CD14-positive monocyte (primary cell): ENCODE results near the gene RHEB. TPM values are rescaled to one million over a fixed set of nuclear protein-coding genes. Genes with fewer than 3 reads are reported as not detected.

ENCODE experiments used
- DNase-seq, 3 donors: peaks; one replicate each; pipeline ENCODE4 v3.0.0-alpha.2; 2011 to 2022
- H2AFZ ChIP-seq: 2 replicates; pipeline ENCODE4 v1.6.0; 2012; ENCODE audit warnings: mild to moderate bottlenecking, low read depth, low read length, inconsistent platforms; ENCODE audit not compliant: insufficient read depth, poor library complexity, severe bottlenecking
- H3K27ac ChIP-seq, 2 donors: 1 replicate in 1 of 2; 2 replicates in 1 of 2; pipeline ENCODE4 v1.5.1; 2012 to 2013; ENCODE audit warnings: low read length in 2 of 2, control low read depth in 1 of 2, inconsistent platforms in 1 of 2, low read depth in 1 of 2, mild to moderate bottlenecking in 1 of 2
- H3K27me3 ChIP-seq, 2 donors: one replicate each; pipeline versions ENCODE4 v1.6.0 to v1.6.1; 2011 to 2013; ENCODE audit warnings: low read length in 2 of 2; ENCODE audit not compliant: control insufficient read depth in 2 of 2, insufficient read depth in 2 of 2
- H3K36me3 ChIP-seq, 2 donors: replicated peaks in 1 of 2; 1 replicate in 1 of 2; 2 replicates in 1 of 2; pipeline versions ENCODE4 v1.5.1 to v1.6.1; 2012 to 2013; ENCODE audit warnings: low read length in 2 of 2, control low read depth in 1 of 2, inconsistent platforms in 1 of 2, mild to moderate bottlenecking in 1 of 2; ENCODE audit not compliant: insufficient read depth in 2 of 2, control insufficient read depth in 1 of 2
- H3K4me1 ChIP-seq, 2 donors: 1 replicate in 1 of 2; 2 replicates in 1 of 2; pipeline versions ENCODE4 v1.5.1 to v1.6.1; 2012 to 2013; ENCODE audit warnings: low read length in 2 of 2, control low read depth in 1 of 2, inconsistent platforms in 1 of 2, mild to moderate bottlenecking in 1 of 2, moderate library complexity in 1 of 2; ENCODE audit not compliant: insufficient read depth in 2 of 2, control insufficient read depth in 1 of 2
- H3K4me2 ChIP-seq: replicated peaks from 2 replicates; pipeline ENCODE3; 2012; ENCODE audit warnings: low read length, moderate library complexity, mild to moderate bottlenecking; ENCODE audit not compliant: poor library complexity, severe bottlenecking; ENCODE audit errors: extremely low read depth
- H3K4me3 ChIP-seq, 3 experiments: fragments of 200-600 bp in 1 of 3; sonication (generic) in 1 of 3; replicated peaks in 1 of 3; 1 replicate in 2 of 3; 2 replicates in 1 of 3; pipeline ENCODE4 v1.5.1; 2011 to 2013; ENCODE audit warnings: low read length in 3 of 3, mild to moderate bottlenecking in 3 of 3, control low read depth in 2 of 3, low read depth in 2 of 3, inconsistent platforms in 1 of 3, moderate library complexity in 1 of 3
- H3K79me2 ChIP-seq: 2 replicates; pipeline ENCODE4 v1.6.0; 2012; ENCODE audit warnings: mild to moderate bottlenecking, control low read depth, inconsistent platforms, low read length, moderate library complexity; ENCODE audit not compliant: insufficient read depth
- H3K9ac ChIP-seq: 2 replicates; pipeline ENCODE4 v1.6.0; 2017; ENCODE audit warnings: low read length, mild to moderate bottlenecking; ENCODE audit not compliant: insufficient read depth, poor library complexity, severe bottlenecking
- H3K9me3 ChIP-seq, 2 donors: replicated peaks in 1 of 2; 1 replicate in 1 of 2; 2 replicates in 1 of 2; pipeline versions ENCODE4 v1.5.1 to v1.6.1; 2012 to 2013; ENCODE audit warnings: low read length in 2 of 2, control low read depth in 1 of 2; ENCODE audit not compliant: control insufficient read depth in 1 of 2, insufficient read depth in 1 of 2
- H4K20me1 ChIP-seq: 2 replicates; pipeline ENCODE4 v1.6.0; 2012; ENCODE audit warnings: mild to moderate bottlenecking, low read length, control low read depth, moderate library complexity; ENCODE audit not compliant: insufficient read depth
- H3K27ac Mint-ChIP-seq, 7 donors: one replicate each; pipeline ENCODE4 v1.8.0; 2020; ENCODE audit warnings: mild to moderate bottlenecking in 7 of 7, mixed read lengths in 7 of 7, moderate library complexity in 6 of 7, inconsistent platforms in 2 of 7
- H3K27me3 Mint-ChIP-seq, 3 donors: one replicate each; pipeline ENCODE4 v1.8.0; 2021 to 2022; ENCODE audit warnings: low read depth in 3 of 3, mild to moderate bottlenecking in 3 of 3, mixed read lengths in 3 of 3, moderate library complexity in 3 of 3, inconsistent platforms in 1 of 3
- H3K36me3 Mint-ChIP-seq, 2 donors: one replicate each; pipeline ENCODE4 v1.8.0; 2020; ENCODE audit warnings: mixed read lengths in 2 of 2, inconsistent platforms in 1 of 2, mild to moderate bottlenecking in 1 of 2
- H3K4me1 Mint-ChIP-seq: one replicate; pipeline ENCODE4 v1.8.0; 2020; ENCODE audit warnings: mild to moderate bottlenecking, mixed read lengths
- H3K4me3 Mint-ChIP-seq, 2 donors: one replicate each; pipeline ENCODE4 v1.8.0; 2020; ENCODE audit warnings: mild to moderate bottlenecking in 2 of 2, mixed read lengths in 2 of 2, moderate library complexity in 1 of 2
- H3K9me3 Mint-ChIP-seq, 7 donors: one replicate each; pipeline ENCODE4 v1.8.0; 2020 to 2022; ENCODE audit warnings: mixed read lengths in 7 of 7, mild to moderate bottlenecking in 6 of 7, moderate library complexity in 6 of 7, inconsistent platforms in 2 of 7
- WGBS: methylation state at CpG from one replicate; pipeline ENCODE4 v1.1.5; 2013; ENCODE audit warnings: missing lambda C conversion rate; ENCODE audit not compliant: insufficient coverage; 5-methylcytosine and 5-hydroxymethylcytosine counted together
- intact Hi-C, 2 donors: fragments of 100-400 bp; cut with micrococcal nuclease; formaldehyde crosslinking; loops; one replicate each; pipeline versions ENCODE4 v1.15.0 to v1.15.1; 2023
- polyA minus RNA-seq: library from RNA; depleted of rRNA, polyadenylated mRNA; stranded (reverse); fragments of >200 nt; gene quantifications from 2 replicates; pipeline ENCODE4 v1.2.3, GENCODE V29; 2012
- polyA plus RNA-seq, 3 donors: library from polyadenylated mRNA; depleted of rRNA in 1 of 3; unstranded in 2 of 3; stranded (reverse) in 1 of 3; fragments of 300-500 nt in 2 of 3; fragments of >200 nt in 1 of 3; fragmentation: Illumina TruSeq in 2 of 3; gene quantifications; 1 replicate in 2 of 3; 2 replicates in 1 of 3; pipeline ENCODE4 v1.2.3, GENCODE V29; 2012 to 2021
- total RNA-seq, 12 experiments: library from RNA in 1 of 12; stranded (reverse) in 1 of 12; fragments of 120-200 nt in 1 of 12; gene quantifications; one replicate each; pipeline ENCODE4 v1.2.4 and lab custom pipeline; 2013 to 2026; ENCODE audit warnings: mixed read lengths in 6 of 12, inconsistent platforms in 1 of 12
- TF ChIP-seq, protein P1 (sequence below): fragments of 200-600 bp; IDR thresholded peaks from one replicate; pipeline ENCODE4 v1.8.0; 2022; ENCODE audit warnings: antibody characterized with exemption, mild to moderate bottlenecking

RHEB gene, protein sequence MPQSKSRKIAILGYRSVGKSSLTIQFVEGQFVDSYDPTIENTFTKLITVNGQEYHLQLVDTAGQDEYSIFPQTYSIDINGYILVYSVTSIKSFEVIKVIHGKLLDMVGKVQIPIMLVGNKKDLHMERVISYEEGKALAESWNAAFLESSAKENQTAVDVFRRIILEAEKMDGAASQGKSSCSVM
- total RNA-seq (2013), result 57.9 TPM
- polyA plus RNA-seq, result 10 to 100 TPM; 20.4 to 96.1 (median 95.8) TPM
- polyA minus RNA-seq, result 15.0 and 20.1 TPM in 2 replicates
- 66.9 to 151 (median 80.9) reads per million in 11 experiments for total RNA-seq (lab: John Stamatoyannopoulos, UW)

DNA sequence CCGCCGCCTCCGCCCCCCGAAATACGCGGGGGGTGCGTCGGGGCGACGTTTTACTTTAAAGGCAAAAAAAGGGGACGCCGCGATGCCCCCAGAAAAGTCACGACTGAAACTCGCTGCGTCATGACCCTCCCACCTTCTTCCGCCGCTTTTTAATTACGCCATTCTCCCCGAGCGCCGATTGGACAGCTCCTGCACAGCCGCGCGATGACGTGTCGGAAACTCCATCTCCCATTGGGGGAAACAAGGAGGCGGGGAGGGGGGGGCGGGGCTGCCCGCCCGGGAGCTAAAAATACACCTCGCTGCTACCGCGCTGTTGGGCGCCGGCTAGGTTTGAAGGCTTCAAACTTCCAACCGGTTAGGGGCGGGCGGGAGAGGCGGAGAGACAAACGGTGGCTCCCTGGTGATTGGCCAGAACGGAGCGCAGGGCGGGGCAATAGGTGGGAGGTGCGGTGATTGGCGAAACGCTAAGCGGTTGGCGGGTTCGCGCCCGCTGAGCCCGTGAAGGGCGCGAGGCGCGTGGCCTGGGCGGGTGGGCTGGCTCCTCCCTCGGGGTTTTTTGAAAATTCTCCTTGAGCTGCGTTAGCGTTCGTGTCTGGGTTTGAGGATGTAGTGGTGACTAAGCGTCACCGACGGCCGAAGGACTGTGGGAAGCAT, at the start of gene RHEB:
Gene RHEB (minus strand): TSS at position 131 of the 654 bp plus-strand sequence. CDS start 384 bp downstream, outside the sequence.
- 0% methylated on average over 37 of the region's 66 CpGs for WGBS
- no peaks in the 10 kb centered on the region for H3K36me3 Mint-ChIP-seq
- Histone ChIP-seq H3K27me3 (no peaks in the 10 kb centered on the region), H3K36me3 (no peaks in the 10 kb centered on the region), H3K27ac (peak within 1 kb of the TSS; percentile 74 to 88), H3K4me1 (peaks cover 42 to 44% of the 10 kb centered on the region in 2 donors), H3K79me2 (peaks cover 41% of the 10 kb centered on the region), H2AFZ (peak within 1 kb of the TSS; percentile 93), H3K9me3 (no peaks in the 10 kb centered on the region), H3K4me2 (peak within 1 kb of the TSS; percentile 84), H4K20me1 (peaks cover 39% of the 10 kb centered on the region), H3K4me3 (peak within 1 kb of the TSS; percentile 68 to 86 (median 75)), H3K9ac (peak within 1 kb of the TSS; percentile 92)
- TF ChIP-seq, protein P1, sequence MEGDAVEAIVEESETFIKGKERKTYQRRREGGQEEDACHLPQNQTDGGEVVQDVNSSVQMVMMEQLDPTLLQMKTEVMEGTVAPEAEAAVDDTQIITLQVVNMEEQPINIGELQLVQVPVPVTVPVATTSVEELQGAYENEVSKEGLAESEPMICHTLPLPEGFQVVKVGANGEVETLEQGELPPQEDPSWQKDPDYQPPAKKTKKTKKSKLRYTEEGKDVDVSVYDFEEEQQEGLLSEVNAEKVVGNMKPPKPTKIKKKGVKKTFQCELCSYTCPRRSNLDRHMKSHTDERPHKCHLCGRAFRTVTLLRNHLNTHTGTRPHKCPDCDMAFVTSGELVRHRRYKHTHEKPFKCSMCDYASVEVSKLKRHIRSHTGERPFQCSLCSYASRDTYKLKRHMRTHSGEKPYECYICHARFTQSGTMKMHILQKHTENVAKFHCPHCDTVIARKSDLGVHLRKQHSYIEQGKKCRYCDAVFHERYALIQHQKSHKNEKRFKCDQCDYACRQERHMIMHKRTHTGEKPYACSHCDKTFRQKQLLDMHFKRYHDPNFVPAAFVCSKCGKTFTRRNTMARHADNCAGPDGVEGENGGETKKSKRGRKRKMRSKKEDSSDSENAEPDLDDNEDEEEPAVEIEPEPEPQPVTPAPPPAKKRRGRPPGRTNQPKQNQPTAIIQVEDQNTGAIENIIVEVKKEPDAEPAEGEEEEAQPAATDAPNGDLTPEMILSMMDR, result no peak
- H3K27me3 Mint-ChIP-seq, result peaks cover 0 to 2% (median 0%) of the 10 kb centered on the region in 3 donors
- peaks cover 0 to 2% (median 0%) of the 10 kb centered on the region in 7 donors for H3K9me3 Mint-ChIP-seq
- H3K27ac Mint-ChIP-seq, result peak within 1 kb of the TSS; percentile 89 to 97 (median 96)
- H3K4me3 Mint-ChIP-seq, result peak within 1 kb of the TSS; percentile 96 to 98
- intact Hi-C loops, result loop anchor here (5.0 to 10.0 kb wide), 3 partner anchors 112 to 295 kb away; partner anchors contain the start of gene ABCF2 (in 1 of the 2)
- DNase-seq, result peak; percentile 98 to 99 (median 99)
- peaks cover 39% of the 10 kb centered on the region for H3K4me1 Mint-ChIP-seq

DNA sequence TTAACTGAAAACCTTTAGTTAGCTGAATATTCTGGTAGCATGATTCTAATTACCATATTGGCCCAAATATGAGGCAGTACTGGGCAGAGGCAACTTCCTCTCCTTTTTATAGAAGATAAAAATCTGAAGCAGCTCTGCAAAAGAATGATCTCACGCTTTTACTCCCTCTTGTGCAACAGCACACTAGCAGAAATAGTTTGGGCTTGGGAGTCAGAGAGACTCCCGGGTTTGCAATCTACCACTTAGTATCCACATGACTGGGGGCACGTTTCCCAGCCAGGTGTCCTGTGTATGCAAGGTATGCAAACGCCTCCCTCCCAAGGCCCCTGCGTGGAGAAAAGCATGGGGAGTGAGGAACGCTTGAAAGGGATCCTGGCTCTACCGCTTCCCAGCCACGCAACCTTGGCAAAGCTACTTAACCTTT, 47.2 kb upstream of the RHEB start:
- no peak overlapping the region for H3K27ac Mint-ChIP-seq
- TF ChIP-seq, protein P1, result no peak
- H3K36me3 ChIP-seq, result peaks cover 68 to 94% of the 10 kb centered on the region in 2 donors

More for the DNA sequence above, 47.2 kb upstream of the RHEB start:
- Histone ChIP-seq H2AFZ (no peak overlapping the region), H3K27ac (no peak overlapping the region), H3K9ac (no peak overlapping the region), H3K27me3 (no peaks in the 10 kb centered on the region), H3K79me2 (no peaks in the 10 kb centered on the region), H3K9me3 (no peaks in the 10 kb centered on the region), H4K20me1 (peaks cover 13% of the 10 kb centered on the region), H3K4me1 (no peaks in the 10 kb centered on the region), H3K4me3 (no peak overlapping the region), H3K4me2 (no peak overlapping the region)
- Mint-ChIP-seq H3K27me3 (no peaks in the 10 kb centered on the region), H3K9me3 (no peaks in the 10 kb centered on the region), H3K4me3 (no peak overlapping the region), H3K36me3 (peaks cover 63 to 77% of the 10 kb centered on the region in 2 donors), H3K4me1 (no peaks in the 10 kb centered on the region)
- intact Hi-C loops, result no loop called here
- no peak for DNase-seq
- no CpG with 5 or more reads among the region's 8 CpGs for WGBS
